GM21737 (cell line): ENCODE data around the gene PKNOX2.

Source experiments
- ATAC-seq: cut with Tn5 transposase; IDR thresholded peaks from one replicate; pipeline ENCODE4 v1.9.1; 2021; ENCODE audit warnings: mild to moderate bottlenecking, moderate library complexity; ENCODE audit not compliant: unreplicated experiment

PKNOX2 gene

DNA sequence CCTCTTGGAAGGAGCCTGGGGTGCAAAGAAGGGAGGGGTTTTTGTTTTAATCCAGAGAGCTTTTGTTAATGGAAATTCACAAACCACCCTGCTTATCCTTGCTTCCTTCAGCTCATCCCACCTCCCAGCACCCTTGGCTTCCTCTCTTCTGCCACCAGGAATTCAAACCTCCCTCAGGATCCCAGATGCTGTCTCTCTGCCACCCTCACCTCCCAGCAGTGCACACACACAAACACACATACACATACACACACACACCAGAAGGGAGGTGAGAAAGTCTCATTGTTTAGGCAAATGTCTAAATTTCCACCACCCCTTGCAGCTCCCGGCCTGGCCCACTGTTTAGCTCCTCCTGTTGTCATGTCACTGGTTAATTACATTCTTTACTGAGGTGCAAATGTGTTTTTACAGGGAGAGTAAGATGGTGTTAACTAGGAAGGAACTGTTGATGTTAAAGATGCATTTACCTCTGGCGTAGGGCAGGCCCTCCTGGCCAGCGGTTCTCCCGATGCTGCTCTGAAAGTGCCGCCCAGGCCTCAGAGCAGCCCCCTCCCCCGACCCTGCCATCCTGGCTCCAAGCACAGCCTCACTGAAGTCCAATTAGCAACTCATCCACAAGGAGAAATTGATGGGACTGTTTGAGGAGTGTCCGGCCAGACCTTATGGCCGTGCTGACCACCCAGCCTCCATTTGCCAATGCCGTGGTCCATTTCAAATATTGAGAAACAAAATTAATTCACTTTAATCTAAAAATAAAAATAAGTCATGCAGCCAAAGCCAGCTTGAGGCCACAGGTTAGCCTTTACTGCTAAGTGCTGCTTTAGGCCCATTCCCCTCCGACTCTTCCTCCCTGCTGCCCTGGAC lies 166.1 kb downstream of the PKNOX2 start:
- no peak for ATAC-seq

DNA sequence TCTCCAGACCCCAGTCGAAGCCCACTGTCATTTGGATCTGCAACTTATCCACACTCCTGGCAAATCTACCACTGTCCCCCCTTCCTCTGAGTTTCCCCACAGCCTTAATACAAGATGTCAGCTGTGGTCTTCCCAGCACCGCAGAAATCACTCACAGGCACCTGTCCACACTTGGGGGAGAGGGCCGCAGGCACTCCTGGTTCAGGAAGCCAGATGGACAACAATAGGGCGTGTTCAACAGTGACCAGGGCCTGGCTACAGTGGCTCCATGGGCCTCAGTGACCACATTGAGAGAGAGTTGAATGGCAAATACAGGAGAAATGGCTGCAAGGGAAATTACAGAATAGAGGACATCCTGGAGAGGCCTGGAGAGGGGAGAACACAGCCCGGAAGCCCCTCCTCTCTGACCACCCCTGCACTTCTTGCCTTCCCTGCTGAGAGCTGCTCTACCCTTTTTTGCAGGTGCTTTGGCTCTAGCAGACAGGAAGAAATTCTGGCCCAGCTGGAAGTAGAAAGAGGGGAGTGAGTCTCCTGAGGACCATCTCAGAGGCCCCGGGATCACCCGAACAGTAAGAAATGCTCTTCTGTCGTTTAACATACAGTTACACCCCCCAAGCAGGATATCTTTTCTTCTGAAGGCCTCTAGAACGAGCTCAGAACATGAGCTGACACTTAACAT lies 166.9 kb downstream of the PKNOX2 start:
- no peak for ATAC-seq

- ATAC-seq, result no peak
Measured at GRCh38 chr11:125332821-125333220, 168.3 kb downstream of the PKNOX2 start.

GRCh38 chr11:125333354-125334073 lies 169.0 kb downstream of the PKNOX2 start:
- no peak for ATAC-seq

DNA sequence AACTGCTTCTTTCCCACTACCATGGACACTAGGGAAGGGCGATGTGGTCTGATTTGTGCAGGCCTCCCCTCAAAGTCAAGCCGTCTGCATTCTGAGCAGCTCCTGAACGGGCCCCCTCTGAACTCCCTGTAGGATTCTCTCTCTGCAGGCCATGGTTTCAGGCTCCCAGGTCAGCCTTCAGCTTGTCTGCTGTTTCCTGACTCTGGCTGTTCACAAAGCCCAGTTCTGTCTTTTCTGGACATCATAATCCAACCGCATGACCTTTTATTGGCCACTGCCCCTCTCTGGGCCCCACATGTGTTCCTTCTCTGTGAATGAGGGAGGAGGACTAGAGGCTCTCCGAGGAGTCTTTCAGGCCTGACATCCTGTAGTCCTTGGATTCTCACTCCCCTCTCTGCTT lies 170.6 kb downstream of the PKNOX2 start:
- ATAC-seq, result no peak

GRCh38 chr11:125337836-125338834 lies 173.6 kb downstream of the PKNOX2 start:
- ATAC-seq, result no peak

DNA sequence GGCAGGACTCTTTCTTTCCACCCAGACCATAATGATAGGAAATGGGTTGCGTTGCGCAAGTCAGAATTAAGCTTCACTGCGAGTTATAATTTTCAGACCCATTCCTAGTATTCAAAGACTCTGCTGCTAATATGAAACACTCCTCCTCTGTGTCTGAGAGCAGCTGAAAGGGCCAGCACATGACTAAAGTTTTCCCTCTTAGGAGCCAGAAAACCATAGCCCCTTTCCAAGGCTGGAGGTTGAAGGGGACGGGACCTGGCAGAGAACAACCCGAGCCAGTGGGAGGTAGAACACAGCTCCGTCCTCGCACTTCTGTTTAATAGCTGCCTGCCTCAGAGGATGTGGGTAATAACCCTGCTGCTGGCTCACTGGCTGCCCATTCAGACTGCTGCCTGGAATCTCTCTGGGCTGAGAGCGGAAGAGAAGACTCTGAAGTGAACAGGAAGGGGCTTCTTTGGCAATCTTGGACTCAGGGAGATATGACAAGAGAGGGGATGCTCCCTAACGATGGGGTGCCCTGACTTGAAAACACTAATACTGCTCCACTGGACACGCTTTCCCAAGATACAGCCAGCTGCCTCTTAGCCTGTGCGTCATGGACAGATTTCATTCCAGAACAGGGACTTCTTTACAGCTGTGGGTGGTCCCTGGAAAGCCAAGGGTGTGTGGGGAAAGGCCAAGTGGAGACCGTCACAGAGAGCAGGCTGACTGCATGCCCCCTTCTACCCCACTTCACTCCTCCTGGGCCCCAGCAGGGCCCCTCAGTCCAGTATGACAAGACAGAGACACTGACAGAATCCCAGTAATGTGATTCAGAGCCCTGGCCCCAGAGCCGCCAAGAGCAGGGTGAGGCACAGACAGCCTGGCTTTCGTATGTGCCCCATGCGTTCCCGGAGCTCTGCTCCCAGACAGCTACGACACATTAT lies 174.6 kb downstream of the PKNOX2 start:
- ATAC-seq, result no peak

- ATAC-seq, result no peak
Measured at GRCh38 chr11:125341676-125342075, 177.1 kb downstream of the PKNOX2 start.

DNA sequence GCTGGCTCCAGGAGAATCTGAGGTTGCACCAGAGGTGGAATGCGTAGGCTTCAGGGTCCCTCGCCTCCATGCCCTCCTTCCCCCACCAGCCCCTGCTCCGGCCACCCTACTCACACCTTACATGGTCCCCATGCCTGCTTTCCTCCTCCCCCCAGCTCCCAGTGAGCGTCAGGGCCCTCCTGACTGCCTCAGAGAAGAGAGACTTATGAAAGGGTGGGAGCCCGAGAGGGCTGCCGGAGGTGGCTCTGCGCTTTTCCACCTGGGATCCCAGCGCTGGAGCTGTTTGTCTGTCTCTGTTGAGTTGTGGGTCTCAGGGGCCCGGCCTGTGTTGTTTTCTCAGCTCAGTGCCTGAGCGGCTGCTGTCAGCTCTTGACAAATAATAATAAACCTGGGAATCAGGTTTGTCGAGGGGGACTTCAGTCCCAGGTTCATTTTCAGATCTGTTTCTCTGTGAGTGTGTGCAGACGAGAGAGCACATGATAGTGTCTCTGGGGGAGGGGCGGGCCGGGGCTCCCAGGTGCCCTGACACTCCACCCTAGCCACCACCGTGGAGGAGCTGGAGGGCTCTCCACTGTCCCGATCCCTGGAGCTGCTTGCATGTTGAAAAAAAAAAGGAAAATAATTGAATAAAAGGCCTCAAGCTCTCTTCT lies 177.9 kb downstream of the PKNOX2 start:
- ATAC-seq, result no peak

GRCh38 chr11:125343086-125343717 lies 178.7 kb downstream of the PKNOX2 start:
- no peak for ATAC-seq

DNA sequence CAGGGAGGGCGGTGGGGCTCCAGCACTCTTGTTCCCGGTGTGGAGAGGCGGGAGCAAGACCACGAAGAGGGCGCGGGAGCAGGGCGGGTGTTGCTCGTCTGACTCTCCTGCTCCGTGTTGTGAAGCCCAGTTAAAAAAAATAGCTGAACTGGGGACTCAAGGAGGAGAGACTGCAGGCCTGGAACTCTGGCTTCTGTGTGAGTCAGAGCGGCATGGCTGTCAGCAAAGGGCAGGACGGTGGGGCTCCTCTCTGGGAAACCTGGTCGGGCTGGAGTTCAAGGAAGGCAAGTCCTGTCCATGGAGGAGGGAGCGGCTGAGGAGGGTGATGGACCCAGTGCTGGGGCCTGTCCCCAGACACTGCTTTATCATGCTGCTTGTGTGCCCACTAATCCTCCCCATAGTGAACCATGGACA lies 179.2 kb downstream of the PKNOX2 start:
- ATAC-seq, result no peak

DNA sequence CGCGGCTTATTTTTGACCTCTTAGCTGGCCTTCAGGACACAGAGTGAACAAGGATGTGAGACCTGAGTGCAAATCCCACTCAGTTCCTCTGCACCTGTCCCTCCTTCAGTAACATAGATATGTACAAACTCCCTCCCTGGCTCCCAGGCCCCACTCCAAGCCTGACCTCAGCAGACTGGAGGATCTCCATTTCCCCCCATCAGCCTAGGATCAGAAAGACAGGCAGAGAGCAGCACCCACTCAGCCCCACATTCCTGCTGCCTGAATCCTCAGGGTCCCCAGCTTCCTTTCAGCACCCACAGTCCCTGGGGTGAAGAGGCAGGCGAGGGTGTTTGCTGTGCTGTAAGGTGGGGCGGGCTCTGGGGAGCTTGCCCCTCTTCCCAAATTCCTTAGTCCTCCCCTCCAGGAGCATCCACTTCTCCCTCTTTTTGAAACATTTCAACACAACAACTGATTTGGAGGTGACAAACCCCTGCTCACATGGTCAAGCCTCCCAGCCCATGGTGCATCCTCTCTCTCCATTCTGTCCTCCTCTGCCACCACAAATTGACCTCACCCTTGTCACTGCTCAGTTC lies 180.4 kb downstream of the PKNOX2 start:
- ATAC-seq, result no peak

DNA sequence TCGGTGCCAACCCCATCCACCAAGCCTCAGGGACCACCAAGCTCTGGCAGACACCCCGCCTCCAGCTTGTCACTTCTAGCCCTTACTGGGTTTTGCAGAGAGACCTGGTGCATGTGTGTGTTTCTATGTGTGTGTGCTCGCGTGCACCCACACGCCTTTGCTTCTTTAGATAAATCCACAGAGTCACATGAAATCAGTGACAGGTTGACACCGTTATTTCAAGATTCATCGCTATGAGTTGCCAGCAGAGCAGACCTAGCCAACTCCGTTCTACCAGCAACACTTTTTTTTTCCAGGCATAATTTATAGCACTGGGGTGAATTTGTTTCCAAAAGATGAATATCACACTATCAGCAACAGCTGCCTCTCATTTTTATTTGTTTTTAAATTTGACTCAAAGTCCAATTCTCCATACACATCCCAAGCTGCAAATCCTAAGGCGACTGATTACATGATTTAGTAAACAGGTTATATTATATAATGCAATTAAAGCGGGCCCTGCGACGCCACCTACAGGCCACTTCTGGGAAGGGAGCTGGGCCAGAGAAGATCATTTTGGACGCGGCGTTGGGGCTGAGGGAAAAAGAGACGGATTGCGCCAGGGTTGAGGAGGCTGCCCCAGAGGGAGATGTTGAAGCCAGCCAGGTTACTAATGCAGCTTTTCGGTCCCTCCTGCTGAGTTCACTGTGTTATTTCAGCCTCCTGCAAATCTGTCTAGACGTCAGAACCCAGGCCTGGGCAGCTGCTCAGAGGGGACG lies 181.0 kb downstream of the PKNOX2 start:
- ATAC-seq, result no peak

DNA sequence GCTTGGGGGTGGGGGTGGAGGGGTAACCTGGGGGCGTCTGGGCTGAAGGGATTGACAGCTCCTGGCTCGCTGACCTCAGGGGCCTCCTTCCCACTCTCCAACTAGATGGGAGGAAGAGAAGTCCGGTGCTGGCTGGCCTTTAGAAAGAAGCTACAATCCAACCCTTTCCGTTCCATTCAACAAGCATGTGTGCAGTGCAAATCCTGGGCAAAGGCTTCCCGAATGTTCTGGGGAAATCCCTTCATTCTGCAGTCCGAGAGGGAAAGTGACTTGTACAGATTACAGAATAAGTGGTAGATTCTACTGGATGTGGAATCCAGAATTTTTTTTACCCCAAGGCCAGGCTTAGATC lies 181.6 kb downstream of the PKNOX2 start:
- ATAC-seq, result no peak

- ATAC-seq, result no peak
Measured at GRCh38 chr11:125346565-125347260, 182.2 kb downstream of the PKNOX2 start.

DNA sequence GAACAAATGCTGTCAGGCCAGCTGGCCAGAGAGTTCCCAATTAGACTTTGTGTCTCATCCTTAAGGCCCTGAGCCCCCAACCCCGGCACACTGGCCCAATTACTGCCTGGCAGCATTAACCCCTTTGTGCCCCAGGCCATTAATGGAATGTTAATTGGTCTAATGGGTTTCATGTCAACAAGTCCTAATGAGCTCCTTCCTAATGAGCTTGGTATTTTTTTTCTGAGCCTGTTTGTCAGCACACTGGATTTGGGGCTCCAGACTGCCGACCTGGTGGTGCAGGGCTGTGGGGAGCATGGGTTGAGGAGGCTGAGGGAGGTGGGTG lies 182.7 kb downstream of the PKNOX2 start:
- no peak for ATAC-seq

DNA sequence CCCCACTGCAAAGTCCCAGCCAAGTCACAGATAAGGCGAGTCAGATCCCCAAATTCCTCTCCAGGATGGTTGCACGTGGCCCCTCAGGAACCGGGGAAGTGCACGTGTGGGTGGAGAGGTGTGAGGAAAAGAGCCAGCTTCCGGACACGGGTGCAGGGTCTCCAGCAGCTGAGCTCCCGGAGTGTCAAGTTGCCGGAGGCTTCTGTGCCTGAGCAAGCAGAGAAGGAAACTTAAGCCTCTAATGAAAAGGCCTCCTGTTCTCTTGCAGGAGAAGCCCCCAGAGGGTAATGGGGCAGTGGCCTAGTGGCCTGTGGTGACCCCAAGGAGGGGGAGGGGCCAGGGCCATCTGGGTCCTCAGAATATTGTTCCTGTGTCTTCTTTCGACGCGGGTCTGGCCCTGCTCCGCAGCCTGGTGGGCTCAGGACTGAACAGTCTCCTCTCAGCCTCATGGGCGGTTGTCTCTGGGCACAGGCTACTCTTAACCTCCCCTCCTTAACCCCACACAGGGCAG lies 183.6 kb downstream of the PKNOX2 start:
- no peak for ATAC-seq
